Activated CD4-positive, alpha-beta T cell treated with anti-CD3 and anti-CD28 coated beads for 36 hours (primary cell): ENCODE measurements around the gene GNPTG. TPM values are rescaled to one million over a fixed set of nuclear protein-coding genes. Genes with fewer than 3 reads are reported as not detected.
A peak's percentile ranks its signal among the peaks of the same experiment; 100 is the strongest.

Experiments used
- ATAC-seq: fragments of 200-7000 bp; cut with Tn5 transposase; one replicate; pipeline ENCODE4 v1.10.0; 2021; ENCODE audit warnings: mild to moderate bottlenecking, moderate library complexity
- CTCF ChIA-PET: fragments of 350-600 bp; sonication (Branson Sonifier 250); formaldehyde crosslinking; loops from one replicate; lab custom pipeline; 2021; ENCODE audit warnings: antibody characterized with exemption; lab: Charles Lee
- POLR2A ChIA-PET: fragments of 350-600 bp; sonication (Branson Sonifier 250); formaldehyde crosslinking; loops from one replicate; lab custom pipeline; 2021; ENCODE audit warnings: antibody characterized with exemption, inconsistent platforms; lab: Charles Lee
- DNase-seq: peaks from one replicate; pipeline ENCODE4 v3.0.0-alpha.2; 2020
- H3K27ac Mint-ChIP-seq: one replicate; pipeline ENCODE4 v1.8.0; 2021; ENCODE audit warnings: mixed read lengths
- H3K27me3 Mint-ChIP-seq: one replicate; pipeline ENCODE4 v1.8.0; 2021; ENCODE audit warnings: mixed read lengths
- H3K36me3 Mint-ChIP-seq: one replicate; pipeline ENCODE4 v1.8.0; 2021; ENCODE audit warnings: low read depth, mixed read lengths
- H3K4me1 Mint-ChIP-seq: one replicate; pipeline ENCODE4 v1.8.0; 2021; ENCODE audit warnings: mixed read lengths
- H3K4me3 Mint-ChIP-seq: one replicate; pipeline ENCODE4 v1.8.0; 2021; ENCODE audit warnings: mild to moderate bottlenecking, moderate library complexity, mixed read lengths
- H3K9me3 Mint-ChIP-seq: one replicate; pipeline ENCODE4 v1.8.0; 2021; ENCODE audit warnings: low read depth, mixed read lengths
- intact Hi-C, 2 experiments: fragments of 100-400 bp; cut with DNase I in 1 of 2; cut with micrococcal nuclease in 1 of 2; formaldehyde crosslinking; loops; one replicate each; pipeline versions ENCODE4 v1.14.2 to v1.15.1; 2022 to 2024; cut with DNase I, micrococcal nuclease
- total RNA-seq, 2 experiments: library from RNA; stranded (reverse); gene quantifications; one replicate each; pipeline ENCODE4 v1.2.3, GENCODE V29; 2021

Gene GNPTG
- total RNA-seq, 2 experiments from 2014 or later, result 16.3 to 17.4 TPM

GRCh38 chr16:1366060-1366711 is 14.5 kb downstream of the GNPTG start:
- no peak for ATAC-seq
- DNase-seq, result no peak
- Mint-ChIP-seq H3K36me3 (peaks cover 12% of the 10 kb centered on the region), H3K4me1 (peaks cover 2% of the 10 kb centered on the region), H3K4me3 (no peak overlapping the region), H3K27me3 (no peaks in the 10 kb centered on the region), H3K27ac (no peak overlapping the region), H3K9me3 (no peaks in the 10 kb centered on the region)
- ChIA-PET CTCF (interaction anchor here (2.0 kb wide), 1 partner anchor 12 kb away, joined by 7 read pairs; no protein-coding TSS in a partner anchor), POLR2A (no interaction called here)
- intact Hi-C loops, result loop anchor here in 1 of 2 experiments (10.0 kb wide), 1 partner anchor 179 kb away; no protein-coding TSS in a partner anchor

GRCh38 chr16:1366712-1367299 is 15.1 kb downstream of the GNPTG start:
- H3K9me3 Mint-ChIP-seq, result no peaks in the 10 kb centered on the region
- H3K27ac Mint-ChIP-seq, result no peak overlapping the region
- intact Hi-C loops, result loop anchor here in 1 of 2 experiments (10.0 kb wide), 1 partner anchor 178 kb away; no protein-coding TSS in a partner anchor
- H3K4me1 Mint-ChIP-seq, result peaks cover 2% of the 10 kb centered on the region
- ChIA-PET POLR2A (no interaction called here), CTCF (interaction anchor here (2.0 kb wide), 1 partner anchor 11 kb away, joined by 7 read pairs; no protein-coding TSS in a partner anchor)
- H3K36me3 Mint-ChIP-seq, result peaks cover 14% of the 10 kb centered on the region
- DNase-seq, result no peak
- H3K4me3 Mint-ChIP-seq, result no peak overlapping the region
- ATAC-seq, result no peak
- H3K27me3 Mint-ChIP-seq, result no peaks in the 10 kb centered on the region

- intact Hi-C loops, result loop anchor here in 1 of 2 experiments (10.0 kb wide), 1 partner anchor 177 kb away; no protein-coding TSS in a partner anchor
- Mint-ChIP-seq H3K36me3 (peaks cover 14% of the 10 kb centered on the region), H3K27ac (no peak overlapping the region), H3K4me3 (no peak overlapping the region), H3K9me3 (no peaks in the 10 kb centered on the region), H3K4me1 (peaks cover 2% of the 10 kb centered on the region), H3K27me3 (no peaks in the 10 kb centered on the region)
- POLR2A ChIA-PET, result no interaction called here
- CTCF ChIA-PET, result no interaction called here
- ATAC-seq (no peak), DNase-seq (no peak)
Measured at GRCh38 chr16:1367486-1368174, 15.9 kb downstream of the GNPTG start.

- no peak overlapping the region for H3K27ac Mint-ChIP-seq
- H3K4me3 Mint-ChIP-seq, result no peak overlapping the region
- H3K9me3 Mint-ChIP-seq, result no peaks in the 10 kb centered on the region
- ChIA-PET POLR2A (no interaction called here), CTCF (interaction anchor here (1.1 kb wide), 1 partner anchor 11 kb away, joined by 4 read pairs; no protein-coding TSS in a partner anchor)
- ATAC-seq, result no peak
- peaks cover 1% of the 10 kb centered on the region for H3K36me3 Mint-ChIP-seq
- no peaks in the 10 kb centered on the region for H3K27me3 Mint-ChIP-seq
- no peaks in the 10 kb centered on the region for H3K4me1 Mint-ChIP-seq
- DNase-seq, result no peak
- intact Hi-C loops, result no loop called here
Measured at GRCh38 chr16:1371054-1371978, 19.6 kb downstream of the GNPTG start.

- Mint-ChIP-seq H3K4me1 (no peaks in the 10 kb centered on the region), H3K36me3 (peaks cover 1% of the 10 kb centered on the region), H3K9me3 (no peaks in the 10 kb centered on the region), H3K4me3 (no peak overlapping the region), H3K27ac (no peak overlapping the region), H3K27me3 (no peaks in the 10 kb centered on the region)
- intact Hi-C loops, result no loop called here
- POLR2A ChIA-PET, result interaction anchor here (0.6 kb wide), 1 partner anchor 12 kb away, joined by 5 read pairs; no protein-coding TSS in a partner anchor
- DNase-seq, result no peak
- no peak for ATAC-seq
- CTCF ChIA-PET, result no interaction called here
Measured at GRCh38 chr16:1372292-1372950, 20.7 kb downstream of the GNPTG start.

DNA sequence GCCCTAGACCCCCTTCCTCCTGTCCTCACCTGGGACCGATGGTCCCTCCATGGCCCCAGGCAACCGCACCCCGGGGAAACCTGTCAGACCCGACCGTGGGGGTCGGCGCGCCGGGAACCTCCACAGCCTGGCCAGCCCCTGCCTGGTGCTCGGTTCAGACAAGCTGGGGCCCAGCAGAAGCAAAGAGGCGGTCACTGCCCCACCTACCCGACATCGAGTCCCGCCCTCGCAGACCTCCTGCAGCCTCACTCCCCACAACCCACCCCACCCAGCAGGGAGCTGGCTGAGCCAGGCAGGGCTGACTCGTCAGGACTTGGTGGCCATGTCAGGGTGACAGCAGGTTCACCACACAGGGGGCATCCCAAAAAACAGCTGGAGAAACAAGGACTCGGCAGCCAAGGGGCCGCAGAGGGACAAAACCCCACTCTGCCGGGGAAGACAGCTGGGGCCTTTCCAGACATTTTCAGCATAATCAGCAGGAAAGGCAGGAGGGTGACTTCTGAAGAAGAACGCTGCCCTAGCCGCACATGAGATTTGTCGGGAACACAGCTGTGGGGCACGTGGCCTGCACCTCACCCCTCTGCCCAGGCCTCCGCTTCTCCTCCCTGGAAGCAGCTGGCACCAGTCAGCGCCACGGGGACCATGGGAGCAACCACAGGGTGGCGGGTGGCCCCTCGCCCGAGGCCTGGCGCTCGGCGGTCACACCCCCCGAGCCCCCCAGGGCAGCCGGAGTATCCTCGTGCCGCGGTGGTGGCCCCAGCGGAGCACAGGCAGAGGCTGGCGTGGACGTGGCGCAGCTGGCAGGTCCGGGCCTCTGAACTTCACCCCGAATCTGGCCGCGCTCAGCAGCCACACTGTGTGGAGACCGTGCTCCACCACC is 22.9 kb downstream of the GNPTG start:
- ChIA-PET POLR2A (no interaction called here), CTCF (interaction anchor here (0.5 to 0.7 kb wide), 3 partner anchors 10 to 244 kb away, joined by 3 read pairs; no protein-coding TSS in a partner anchor)
- no peak for ATAC-seq
- no peak for DNase-seq
- Mint-ChIP-seq H3K36me3 (peaks cover 4% of the 10 kb centered on the region), H3K27me3 (no peaks in the 10 kb centered on the region), H3K27ac (no peak overlapping the region), H3K4me3 (no peak overlapping the region), H3K9me3 (no peaks in the 10 kb centered on the region), H3K4me1 (peaks cover 12% of the 10 kb centered on the region)
- intact Hi-C loops, result loop anchor here in 1 of 2 experiments (5.0 kb wide), 1 partner anchor 38 kb away; the partner anchor contains the start of gene UNKL

DNA sequence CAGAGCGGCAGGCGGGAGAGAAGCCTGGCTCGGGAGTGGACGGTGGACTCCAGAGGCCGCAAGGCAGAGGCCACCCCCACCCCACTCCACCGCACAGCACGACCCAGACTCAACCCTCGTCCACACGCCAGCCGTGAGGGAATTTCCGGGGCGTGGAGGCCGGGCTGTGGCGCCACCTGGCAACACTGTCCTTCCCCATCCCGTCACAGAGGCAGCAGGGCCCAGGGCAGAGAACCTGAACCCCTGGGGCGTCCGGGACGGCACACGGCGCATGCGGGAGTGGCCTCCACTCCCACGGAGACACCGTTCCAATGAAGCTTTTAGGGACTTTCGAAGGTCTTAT is 23.5 kb downstream of the GNPTG start:
- no peak for ATAC-seq
- CTCF ChIA-PET, result interaction anchor here (0.7 kb wide), 1 partner anchor 11 kb away, joined by 3 read pairs; no protein-coding TSS in a partner anchor

GRCh38 chr16:1375741-1376410 is 24.1 kb downstream of the GNPTG start:
- ChIA-PET CTCF (no interaction called here), POLR2A (no interaction called here)
- peaks cover 17% of the 10 kb centered on the region for H3K4me1 Mint-ChIP-seq
- no peak overlapping the region for H3K4me3 Mint-ChIP-seq
- peaks cover 6% of the 10 kb centered on the region for H3K36me3 Mint-ChIP-seq
- intact Hi-C loops, result loop anchor here in 1 of 2 experiments (5.0 kb wide), 1 partner anchor 36 kb away; the partner anchor contains the start of gene UNKL
- no peak overlapping the region for H3K27ac Mint-ChIP-seq
- no peaks in the 10 kb centered on the region for H3K9me3 Mint-ChIP-seq
- DNase-seq (no peak), ATAC-seq (no peak)
- H3K27me3 Mint-ChIP-seq, result no peaks in the 10 kb centered on the region

More for the DNA sequence above, 23.5 kb downstream of the GNPTG start:
- peaks cover 16% of the 10 kb centered on the region for H3K4me1 Mint-ChIP-seq
- no peak overlapping the region for H3K27ac Mint-ChIP-seq
- H3K36me3 Mint-ChIP-seq, result peaks cover 4% of the 10 kb centered on the region
- POLR2A ChIA-PET, result no interaction called here
- no peaks in the 10 kb centered on the region for H3K27me3 Mint-ChIP-seq
- H3K9me3 Mint-ChIP-seq, result no peaks in the 10 kb centered on the region
- intact Hi-C loops, result loop anchor here in 1 of 2 experiments (5.0 kb wide), 1 partner anchor 37 kb away; the partner anchor contains the start of gene UNKL
- no peak overlapping the region for H3K4me3 Mint-ChIP-seq
- DNase-seq, result no peak

DNA sequence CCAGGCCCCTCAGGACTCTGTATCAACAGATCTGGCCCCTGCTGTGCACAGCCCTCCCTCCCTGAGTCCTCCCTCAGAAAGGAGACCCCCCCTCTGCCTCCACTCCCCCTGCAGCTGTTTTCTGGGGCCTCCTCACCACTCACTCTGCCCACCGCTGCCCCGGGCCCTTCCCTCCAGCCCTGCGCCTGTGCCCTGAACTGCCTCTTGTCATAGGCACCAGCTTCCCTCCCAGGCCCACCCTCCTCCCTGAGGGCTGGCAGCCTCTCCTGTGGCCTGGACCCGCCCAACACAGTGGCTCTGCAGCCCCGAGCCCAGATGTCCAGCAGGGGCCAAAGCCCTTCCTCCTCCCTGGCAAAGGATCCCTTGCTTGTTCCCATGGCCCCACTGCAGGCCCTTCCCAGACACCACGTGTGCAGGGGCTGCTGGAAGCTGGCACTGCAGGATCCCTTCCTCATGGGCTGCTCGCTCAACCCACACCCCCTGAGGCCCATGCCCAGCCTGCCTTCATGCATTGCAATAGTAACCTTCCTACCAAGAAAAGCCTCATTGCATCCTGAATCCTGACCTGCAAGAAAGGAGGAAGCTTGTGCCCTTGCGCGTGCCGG is 25.8 kb downstream of the GNPTG start:
- ChIA-PET CTCF (interaction anchor here (2.2 to 3.2 kb wide), 2 partner anchors 12 to 14 kb away, joined by 7 to 22 read pairs; no protein-coding TSS in a partner anchor), POLR2A (no interaction called here)
- intact Hi-C loops, result loop anchor here in 1 of 2 experiments (5.0 kb wide), 1 partner anchor 35 kb away; the partner anchor contains the start of gene UNKL
- Mint-ChIP-seq H3K4me3 (peak overlapping the region; percentile 87), H3K36me3 (peaks cover 6% of the 10 kb centered on the region), H3K27ac (no peak overlapping the region), H3K9me3 (no peaks in the 10 kb centered on the region), H3K4me1 (peaks cover 17% of the 10 kb centered on the region), H3K27me3 (no peaks in the 10 kb centered on the region)
- no peak for ATAC-seq
- DNase-seq, result no peak
